ENCODE data around the gene BMP2. TPM values are rescaled to one million over a fixed set of nuclear protein-coding genes. Genes with fewer than 3 reads are reported as not detected.

BMP2 gene
- polyA plus RNA-seq, 1 donor (not counting 4 experiments of a cell fraction or from before 2014, with no cell fraction given): 3.6 TPM

DNA sequence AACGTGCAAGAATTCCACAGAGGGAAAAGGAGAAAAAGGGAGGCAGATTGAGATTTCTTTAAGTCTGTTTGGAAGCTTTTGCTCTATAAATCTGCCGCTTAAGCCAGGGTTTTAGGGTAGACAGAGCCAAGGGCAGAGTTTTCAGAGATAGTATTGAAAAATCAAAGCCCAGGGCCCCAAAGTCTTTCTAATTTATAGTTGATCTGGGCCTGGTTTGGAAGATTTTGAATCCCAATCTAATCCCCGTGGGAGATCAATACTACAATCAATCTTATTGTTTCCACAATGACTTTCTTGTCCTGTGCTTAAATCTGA is 3.3 kb downstream of the BMP2 start:
- no peak overlapping the region for H3K27ac ChIP-seq (ENCODE audit: control insufficient read depth, insufficient read depth, low read length)
- H2AFZ ChIP-seq (ENCODE audit: control insufficient read depth, low read length): no peak overlapping the region
- H3K27me3 ChIP-seq (ENCODE audit: control insufficient read depth, extremely low read depth, insufficient read depth, low read length): no peaks in the 10 kb centered on the region
- H3K4me1 ChIP-seq (ENCODE audit: control insufficient read depth, extremely low read depth, insufficient read depth, low read length): peaks cover 17% of the 10 kb centered on the region
- H3K9me1 ChIP-seq (ENCODE audit: control insufficient read depth, extremely low read depth, insufficient read depth, low read length): no peaks in the 10 kb centered on the region
- no peak for FAIRE-seq
- TF ChIP-seq, protein P1, sequence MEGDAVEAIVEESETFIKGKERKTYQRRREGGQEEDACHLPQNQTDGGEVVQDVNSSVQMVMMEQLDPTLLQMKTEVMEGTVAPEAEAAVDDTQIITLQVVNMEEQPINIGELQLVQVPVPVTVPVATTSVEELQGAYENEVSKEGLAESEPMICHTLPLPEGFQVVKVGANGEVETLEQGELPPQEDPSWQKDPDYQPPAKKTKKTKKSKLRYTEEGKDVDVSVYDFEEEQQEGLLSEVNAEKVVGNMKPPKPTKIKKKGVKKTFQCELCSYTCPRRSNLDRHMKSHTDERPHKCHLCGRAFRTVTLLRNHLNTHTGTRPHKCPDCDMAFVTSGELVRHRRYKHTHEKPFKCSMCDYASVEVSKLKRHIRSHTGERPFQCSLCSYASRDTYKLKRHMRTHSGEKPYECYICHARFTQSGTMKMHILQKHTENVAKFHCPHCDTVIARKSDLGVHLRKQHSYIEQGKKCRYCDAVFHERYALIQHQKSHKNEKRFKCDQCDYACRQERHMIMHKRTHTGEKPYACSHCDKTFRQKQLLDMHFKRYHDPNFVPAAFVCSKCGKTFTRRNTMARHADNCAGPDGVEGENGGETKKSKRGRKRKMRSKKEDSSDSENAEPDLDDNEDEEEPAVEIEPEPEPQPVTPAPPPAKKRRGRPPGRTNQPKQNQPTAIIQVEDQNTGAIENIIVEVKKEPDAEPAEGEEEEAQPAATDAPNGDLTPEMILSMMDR (optimal IDR thresholded peaks at IDR 0.05 in 1 of 3, IDR thresholded peaks at IDR 0.05 in 1 of 3, conservative IDR thresholded peaks at IDR 0.05 in 1 of 3; ENCODE audit: extremely low read depth in 1 of 3, insufficient read depth in 2 of 3, low read length in 3 of 3): no peak
- no peak for TF ChIP-seq EZH2 (IDR thresholded peaks at IDR 0.05; ENCODE audit: low read length)
- peak overlapping the region in 2 of 3 experiments; percentile 73 to 91 for H3K4me3 ChIP-seq (ENCODE audit: control insufficient read depth in 2 of 3, extremely low read depth in 1 of 3, insufficient read depth in 2 of 3, low read depth in 1 of 3, low read length in 3 of 3)
- peak overlapping the region; percentile 92 for H3K4me2 ChIP-seq (ENCODE audit: control insufficient read depth, extremely low read depth, insufficient read depth, low read depth, low read length)
- H3K9me3 ChIP-seq (ENCODE audit: control insufficient read depth, low read depth, low read length): no peaks in the 10 kb centered on the region
- peaks cover 19% of the 10 kb centered on the region for H3K79me2 ChIP-seq (ENCODE audit: control insufficient read depth, insufficient read depth, low read length)
- H3K9ac ChIP-seq (ENCODE audit: control insufficient read depth, extremely low read depth, insufficient read depth, low read length): peak overlapping the region; percentile 82
- H3K36me3 ChIP-seq (ENCODE audit: control insufficient read depth in 2 of 2, extremely low read depth in 1 of 2, insufficient read depth in 2 of 2, low read length in 2 of 2): no peaks in the 10 kb centered on the region
- H4K20me1 ChIP-seq (ENCODE audit: control insufficient read depth, extremely low read depth, insufficient read depth, low read length): no peaks in the 10 kb centered on the region
- dilution Hi-C loops (cut with MboI; ENCODE audit: extremely low pct_ligation_motif_present, low sequenced_read_pairs): no loop called here
- DNase-seq (ENCODE audit: low read depth, low spot score): no peak

DNA sequence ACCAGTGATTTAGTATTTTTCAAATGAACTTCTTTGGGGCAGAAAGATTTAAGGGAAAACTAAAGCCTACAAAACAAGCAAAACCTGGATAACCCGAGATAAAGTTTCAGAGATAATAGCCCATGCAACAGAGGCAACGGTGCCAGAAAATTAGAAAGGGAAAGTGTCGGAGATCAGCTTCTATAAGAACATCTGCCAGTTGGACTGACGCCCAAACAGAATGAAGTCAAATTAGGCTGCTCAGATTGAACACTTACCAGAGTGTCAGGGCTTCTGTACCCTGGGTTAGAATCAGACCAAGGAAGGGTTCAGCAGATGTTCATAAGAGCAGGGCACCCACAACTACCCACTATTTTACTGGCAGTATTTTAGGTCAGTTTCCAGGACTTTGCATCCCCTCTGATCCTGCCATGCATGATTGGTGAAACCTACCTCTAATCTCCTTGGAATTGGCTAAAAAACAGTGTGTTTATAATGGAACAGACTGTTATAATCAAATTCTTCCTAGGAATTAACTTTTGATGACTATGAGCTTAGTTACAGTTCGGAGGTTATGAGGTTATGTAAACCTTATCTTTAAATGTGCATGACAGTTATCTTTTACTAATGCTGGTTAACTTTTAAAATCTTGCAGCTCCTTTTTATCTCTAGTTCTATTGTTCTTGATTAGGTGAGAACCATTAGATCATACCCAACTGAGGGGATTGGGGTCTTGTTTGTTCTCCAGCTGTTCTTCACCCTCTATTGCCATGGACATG is 13.1 kb downstream of the BMP2 start:
- Histone ChIP-seq H2AFZ (ENCODE audit: control insufficient read depth, low read length) (no peak overlapping the region), H3K27ac (ENCODE audit: control insufficient read depth, insufficient read depth, low read length) (no peak overlapping the region), H3K79me2 (ENCODE audit: control insufficient read depth, insufficient read depth, low read length) (no peaks in the 10 kb centered on the region), H3K27me3 (ENCODE audit: control insufficient read depth, extremely low read depth, insufficient read depth, low read length) (no peaks in the 10 kb centered on the region), H3K9ac (ENCODE audit: control insufficient read depth, extremely low read depth, insufficient read depth, low read length) (no peak overlapping the region), H3K9me3 (ENCODE audit: control insufficient read depth, low read depth, low read length) (no peaks in the 10 kb centered on the region), H3K36me3 (ENCODE audit: control insufficient read depth in 2 of 2, extremely low read depth in 1 of 2, insufficient read depth in 2 of 2, low read length in 2 of 2) (peaks cover 4% of the 10 kb centered on the region in 2 experiments), H3K4me3 (ENCODE audit: control insufficient read depth in 2 of 3, extremely low read depth in 1 of 3, insufficient read depth in 2 of 3, low read depth in 1 of 3, low read length in 3 of 3) (no peak overlapping the region), H3K4me2 (ENCODE audit: control insufficient read depth, extremely low read depth, insufficient read depth, low read depth, low read length) (no peak overlapping the region), H4K20me1 (ENCODE audit: control insufficient read depth, extremely low read depth, insufficient read depth, low read length) (no peaks in the 10 kb centered on the region), H3K9me1 (ENCODE audit: control insufficient read depth, extremely low read depth, insufficient read depth, low read length) (no peaks in the 10 kb centered on the region), H3K4me1 (ENCODE audit: control insufficient read depth, extremely low read depth, insufficient read depth, low read length) (no peaks in the 10 kb centered on the region)
- no peak for FAIRE-seq
- TF ChIP-seq EZH2 (IDR thresholded peaks at IDR 0.05; ENCODE audit: low read length): no peak
- TF ChIP-seq, protein P1 (optimal IDR thresholded peaks at IDR 0.05 in 1 of 3, IDR thresholded peaks at IDR 0.05 in 1 of 3, conservative IDR thresholded peaks at IDR 0.05 in 1 of 3; ENCODE audit: extremely low read depth in 1 of 3, insufficient read depth in 2 of 3, low read length in 3 of 3): no peak
- no peak for DNase-seq (ENCODE audit: low read depth, low spot score)
- dilution Hi-C loops (cut with MboI; ENCODE audit: extremely low pct_ligation_motif_present, low sequenced_read_pairs): no loop called here
